ENCODE measurements around the gene AIMP2.
"Not testable (repeated sequence)": the region's sequence is repeated elsewhere in the genome, so short reads cannot be mapped to it uniquely, and the experiment has no call there.

DNA sequence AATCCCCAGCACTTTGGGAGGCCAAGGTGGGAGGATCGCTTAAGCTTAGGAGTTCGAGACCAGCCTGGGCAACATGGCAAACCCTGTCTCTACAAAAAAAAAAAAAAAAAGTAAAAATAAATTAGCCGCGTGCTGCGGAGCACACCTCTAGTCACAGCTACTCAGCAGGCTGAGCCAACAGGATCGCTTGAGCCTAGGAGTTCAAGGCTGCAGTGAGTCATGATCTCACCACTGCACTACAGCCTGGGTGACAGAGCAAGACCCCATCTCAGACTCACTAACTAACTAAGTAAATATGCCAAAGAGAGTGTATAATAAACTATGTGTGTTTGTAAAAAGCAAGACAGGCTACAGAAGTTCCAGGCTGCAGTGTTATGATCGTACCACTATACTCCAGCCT is 45.3 kb upstream of the AIMP2 start:
- TF ChIP-seq TAF1 (conservative IDR thresholded peaks at IDR 0.05); SP1 (IDR thresholded peaks at IDR 0.05); RAD21 (IDR thresholded peaks at IDR 0.05); EGR1 (IDR thresholded peaks at IDR 0.05; ENCODE audit: low read depth in 2 of 2); YY1 (IDR thresholded peaks at IDR 0.05); NR2F2 (IDR thresholded peaks at IDR 0.05); HNF4G (IDR thresholded peaks at IDR 0.05); FOXA1 (IDR thresholded peaks at IDR 0.05): not testable (repeated sequence)
- TF ChIP-seq, protein P1, sequence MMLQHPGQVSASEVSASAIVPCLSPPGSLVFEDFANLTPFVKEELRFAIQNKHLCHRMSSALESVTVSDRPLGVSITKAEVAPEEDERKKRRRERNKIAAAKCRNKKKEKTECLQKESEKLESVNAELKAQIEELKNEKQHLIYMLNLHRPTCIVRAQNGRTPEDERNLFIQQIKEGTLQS (IDR thresholded peaks at IDR 0.05): not testable (repeated sequence)
- TF ChIP-seq, protein P2, sequence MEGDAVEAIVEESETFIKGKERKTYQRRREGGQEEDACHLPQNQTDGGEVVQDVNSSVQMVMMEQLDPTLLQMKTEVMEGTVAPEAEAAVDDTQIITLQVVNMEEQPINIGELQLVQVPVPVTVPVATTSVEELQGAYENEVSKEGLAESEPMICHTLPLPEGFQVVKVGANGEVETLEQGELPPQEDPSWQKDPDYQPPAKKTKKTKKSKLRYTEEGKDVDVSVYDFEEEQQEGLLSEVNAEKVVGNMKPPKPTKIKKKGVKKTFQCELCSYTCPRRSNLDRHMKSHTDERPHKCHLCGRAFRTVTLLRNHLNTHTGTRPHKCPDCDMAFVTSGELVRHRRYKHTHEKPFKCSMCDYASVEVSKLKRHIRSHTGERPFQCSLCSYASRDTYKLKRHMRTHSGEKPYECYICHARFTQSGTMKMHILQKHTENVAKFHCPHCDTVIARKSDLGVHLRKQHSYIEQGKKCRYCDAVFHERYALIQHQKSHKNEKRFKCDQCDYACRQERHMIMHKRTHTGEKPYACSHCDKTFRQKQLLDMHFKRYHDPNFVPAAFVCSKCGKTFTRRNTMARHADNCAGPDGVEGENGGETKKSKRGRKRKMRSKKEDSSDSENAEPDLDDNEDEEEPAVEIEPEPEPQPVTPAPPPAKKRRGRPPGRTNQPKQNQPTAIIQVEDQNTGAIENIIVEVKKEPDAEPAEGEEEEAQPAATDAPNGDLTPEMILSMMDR (IDR thresholded peaks at IDR 0.05; ENCODE audit: low read depth, low read length, missing input control): not testable (repeated sequence)
- TF ChIP-seq, protein P3, sequence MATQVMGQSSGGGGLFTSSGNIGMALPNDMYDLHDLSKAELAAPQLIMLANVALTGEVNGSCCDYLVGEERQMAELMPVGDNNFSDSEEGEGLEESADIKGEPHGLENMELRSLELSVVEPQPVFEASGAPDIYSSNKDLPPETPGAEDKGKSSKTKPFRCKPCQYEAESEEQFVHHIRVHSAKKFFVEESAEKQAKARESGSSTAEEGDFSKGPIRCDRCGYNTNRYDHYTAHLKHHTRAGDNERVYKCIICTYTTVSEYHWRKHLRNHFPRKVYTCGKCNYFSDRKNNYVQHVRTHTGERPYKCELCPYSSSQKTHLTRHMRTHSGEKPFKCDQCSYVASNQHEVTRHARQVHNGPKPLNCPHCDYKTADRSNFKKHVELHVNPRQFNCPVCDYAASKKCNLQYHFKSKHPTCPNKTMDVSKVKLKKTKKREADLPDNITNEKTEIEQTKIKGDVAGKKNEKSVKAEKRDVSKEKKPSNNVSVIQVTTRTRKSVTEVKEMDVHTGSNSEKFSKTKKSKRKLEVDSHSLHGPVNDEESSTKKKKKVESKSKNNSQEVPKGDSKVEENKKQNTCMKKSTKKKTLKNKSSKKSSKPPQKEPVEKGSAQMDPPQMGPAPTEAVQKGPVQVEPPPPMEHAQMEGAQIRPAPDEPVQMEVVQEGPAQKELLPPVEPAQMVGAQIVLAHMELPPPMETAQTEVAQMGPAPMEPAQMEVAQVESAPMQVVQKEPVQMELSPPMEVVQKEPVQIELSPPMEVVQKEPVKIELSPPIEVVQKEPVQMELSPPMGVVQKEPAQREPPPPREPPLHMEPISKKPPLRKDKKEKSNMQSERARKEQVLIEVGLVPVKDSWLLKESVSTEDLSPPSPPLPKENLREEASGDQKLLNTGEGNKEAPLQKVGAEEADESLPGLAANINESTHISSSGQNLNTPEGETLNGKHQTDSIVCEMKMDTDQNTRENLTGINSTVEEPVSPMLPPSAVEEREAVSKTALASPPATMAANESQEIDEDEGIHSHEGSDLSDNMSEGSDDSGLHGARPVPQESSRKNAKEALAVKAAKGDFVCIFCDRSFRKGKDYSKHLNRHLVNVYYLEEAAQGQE (IDR thresholded peaks at IDR 0.05): not testable (repeated sequence)
- TF ChIP-seq, protein P4, sequence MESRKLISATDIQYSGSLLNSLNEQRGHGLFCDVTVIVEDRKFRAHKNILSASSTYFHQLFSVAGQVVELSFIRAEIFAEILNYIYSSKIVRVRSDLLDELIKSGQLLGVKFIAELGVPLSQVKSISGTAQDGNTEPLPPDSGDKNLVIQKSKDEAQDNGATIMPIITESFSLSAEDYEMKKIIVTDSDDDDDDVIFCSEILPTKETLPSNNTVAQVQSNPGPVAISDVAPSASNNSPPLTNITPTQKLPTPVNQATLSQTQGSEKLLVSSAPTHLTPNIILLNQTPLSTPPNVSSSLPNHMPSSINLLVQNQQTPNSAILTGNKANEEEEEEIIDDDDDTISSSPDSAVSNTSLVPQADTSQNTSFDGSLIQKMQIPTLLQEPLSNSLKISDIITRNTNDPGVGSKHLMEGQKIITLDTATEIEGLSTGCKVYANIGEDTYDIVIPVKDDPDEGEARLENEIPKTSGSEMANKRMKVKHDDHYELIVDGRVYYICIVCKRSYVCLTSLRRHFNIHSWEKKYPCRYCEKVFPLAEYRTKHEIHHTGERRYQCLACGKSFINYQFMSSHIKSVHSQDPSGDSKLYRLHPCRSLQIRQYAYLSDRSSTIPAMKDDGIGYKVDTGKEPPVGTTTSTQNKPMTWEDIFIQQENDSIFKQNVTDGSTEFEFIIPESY (IDR thresholded peaks at IDR 0.05): not testable (repeated sequence)

All from liver (tissue), 3 donors.